A549 (cell line): ENCODE results near the gene TRPC3.

Experiments used
- BHLHE40 ChIP-seq: IDR thresholded peaks from 2 replicates; pipeline ENCODE4 v1.6.1; 2012; ENCODE audit warnings: low read depth, low read length, inconsistent platforms
- CEBPB ChIP-seq, 2 experiments: fragments of >200 bp in 1 of 2; sonication (Bioruptor Twin) in 1 of 2; formaldehyde crosslinking in 1 of 2; IDR thresholded peaks; 2 replicates each; pipeline ENCODE4 v1.6.1; 2012 to 2016
- CTCF ChIP-seq: fragments of >200 bp; sonication (Bioruptor Twin); formaldehyde crosslinking; IDR thresholded peaks from 3 replicates; pipeline ENCODE4 v1.5.1; 2016
- HDAC2 ChIP-seq: fragments of 200-600 bp; sonication (generic); IDR thresholded peaks from 2 replicates; pipeline ENCODE4 v1.6.1; 2016
- JUNB ChIP-seq: fragments of >200 bp; sonication (Bioruptor Twin); formaldehyde crosslinking; IDR thresholded peaks from 2 replicates; pipeline ENCODE4 v1.6.1; 2016
- MAX ChIP-seq: IDR thresholded peaks from 2 replicates; pipeline ENCODE4 v1.6.1; 2012
- MAZ ChIP-seq: fragments of 150-350 bp; IDR thresholded peaks from 2 replicates; pipeline ENCODE4 v1.6.1; 2014; ENCODE audit warnings: antibody characterized with exemption, low read depth, low read length, borderline replicate concordance
- POLR2A ChIP-seq: IDR thresholded peaks from 2 replicates; pipeline ENCODE4 v1.6.1; 2012; ENCODE audit warnings: mild to moderate bottlenecking, low read length
- POLR2AphosphoS2 ChIP-seq: conservative IDR thresholded peaks from 2 replicates; pipeline ENCODE4 v1.6.1; 2012; ENCODE audit warnings: low read length, improper control_type of control experiment, inconsistent platforms

GRCh38 chr4:121975784-121976183 is 23.9 kb upstream of the TRPC3 start:
- TF ChIP-seq BHLHE40: no peak
- TF ChIP-seq CTCF: no peak
- TF ChIP-seq POLR2A: no peak
- no peak for TF ChIP-seq CEBPB (IDR thresholded peaks at IDR 0.05)
- no peak for TF ChIP-seq POLR2AphosphoS2
- no peak for TF ChIP-seq MAX
- TF ChIP-seq MAZ: no peak
- TF ChIP-seq JUNB: no peak
- TF ChIP-seq HDAC2: no peak
